Measurements from ENCODE around the gene CCM2L. TPM values are rescaled to one million over a fixed set of nuclear protein-coding genes. Genes with fewer than 3 reads are reported as not detected.

The CCM2L gene
- total RNA-seq, 2 donors from 2014 or later = 5.2 to 7.8 TPM

- Mint-ChIP-seq H3K9me3 (no peaks in the 10 kb centered on the region), H3K27ac (no peak overlapping the region), H3K27me3 (ENCODE audit: insufficient read depth) (peaks cover 27% of the 10 kb centered on the region), H3K36me3 (ENCODE audit: low read depth) (no peaks in the 10 kb centered on the region), H3K4me3 (no peak overlapping the region), H3K4me1 (peaks cover 24% of the 10 kb centered on the region)
- TF ChIP-seq CTCF (conservative IDR thresholded peaks at IDR 0.05) = no peak
- 62 to 80% methylated on average over 4 to 5 of the region's 5 CpGs for WGBS, 2 experiments (ENCODE audit: insufficient coverage in 1 of 2, insufficient read length in 1 of 2)
- H3K9me3 ChIP-seq (ENCODE audit: control insufficient read depth, low read length) = no peaks in the 10 kb centered on the region
- no peak for DNase-seq
- no peak overlapping the region for H3K27ac ChIP-seq (ENCODE audit: low read depth, low read length)
- H3K4me3 ChIP-seq (ENCODE audit: low read length) = no peak overlapping the region
- no peak overlapping the region for H3K9ac ChIP-seq (ENCODE audit: extremely low read depth, low read length, poor library complexity, severe bottlenecking)
- peaks cover 15% of the 10 kb centered on the region for H3K27me3 ChIP-seq (ENCODE audit: control insufficient read depth, insufficient read depth, low read length, poor library complexity, severe bottlenecking)
- peaks cover 2% of the 10 kb centered on the region for H3K4me1 ChIP-seq (ENCODE audit: control insufficient read depth, insufficient read depth, low read length)
- no peaks in the 10 kb centered on the region for H3K36me3 ChIP-seq (ENCODE audit: control insufficient read depth, insufficient read depth, low read length)
Observed at GRCh38 chr20:32012159-32012688, 2.0 kb downstream of the CCM2L start.

- H3K4me1 ChIP-seq (ENCODE audit: control insufficient read depth, insufficient read depth, low read length) = no peaks in the 10 kb centered on the region
- no peaks in the 10 kb centered on the region for H3K36me3 ChIP-seq (ENCODE audit: control insufficient read depth, insufficient read depth, low read length)
- no peak for DNase-seq
- Mint-ChIP-seq H3K36me3 (ENCODE audit: low read depth) (no peaks in the 10 kb centered on the region), H3K27ac (no peak overlapping the region), H3K9me3 (no peaks in the 10 kb centered on the region), H3K27me3 (ENCODE audit: insufficient read depth) (peaks cover 33% of the 10 kb centered on the region), H3K4me1 (peaks cover 18% of the 10 kb centered on the region), H3K4me3 (no peak overlapping the region)
- no peak overlapping the region for H3K27ac ChIP-seq (ENCODE audit: low read depth, low read length)
- TF ChIP-seq CTCF (conservative IDR thresholded peaks at IDR 0.05) = no peak
- H3K4me3 ChIP-seq (ENCODE audit: low read length) = no peak overlapping the region
- no peaks in the 10 kb centered on the region for H3K9me3 ChIP-seq (ENCODE audit: control insufficient read depth, low read length)
- H3K27me3 ChIP-seq (ENCODE audit: control insufficient read depth, insufficient read depth, low read length, poor library complexity, severe bottlenecking) = peaks cover 21% of the 10 kb centered on the region
- WGBS, 2 experiments (ENCODE audit: insufficient coverage in 1 of 2, insufficient read length in 1 of 2) = 88 to 89% methylated on average over 3 to 7 of the region's 7 CpGs
- H3K9ac ChIP-seq (ENCODE audit: extremely low read depth, low read length, poor library complexity, severe bottlenecking) = no peak overlapping the region
Observed at GRCh38 chr20:32013326-32013725, 3.1 kb downstream of the CCM2L start.

- no peak overlapping the region for H3K27ac Mint-ChIP-seq
- peaks cover 63% of the 10 kb centered on the region for H3K27me3 Mint-ChIP-seq (ENCODE audit: insufficient read depth)
- Histone ChIP-seq H3K27ac (ENCODE audit: low read depth, low read length) (no peak overlapping the region), H3K36me3 (ENCODE audit: control insufficient read depth, insufficient read depth, low read length) (no peaks in the 10 kb centered on the region), H3K9me3 (ENCODE audit: control insufficient read depth, low read length) (no peaks in the 10 kb centered on the region), H3K4me1 (ENCODE audit: control insufficient read depth, insufficient read depth, low read length) (no peaks in the 10 kb centered on the region), H3K9ac (ENCODE audit: extremely low read depth, low read length, poor library complexity, severe bottlenecking) (no peak overlapping the region), H3K4me3 (ENCODE audit: low read length) (peak overlapping the region; percentile 69), H3K27me3 (ENCODE audit: control insufficient read depth, insufficient read depth, low read length, poor library complexity, severe bottlenecking) (peaks cover 33% of the 10 kb centered on the region)
- H3K4me3 Mint-ChIP-seq = peak overlapping the region; percentile 78
- peak; percentile 77 for TF ChIP-seq CTCF (conservative IDR thresholded peaks at IDR 0.05)
- peak; percentile 97 for DNase-seq
- no peaks in the 10 kb centered on the region for H3K9me3 Mint-ChIP-seq
- H3K36me3 Mint-ChIP-seq (ENCODE audit: low read depth) = no peaks in the 10 kb centered on the region
- H3K4me1 Mint-ChIP-seq = peaks cover 9% of the 10 kb centered on the region
- WGBS, 2 experiments (ENCODE audit: insufficient coverage in 1 of 2, insufficient read length in 1 of 2) = 8 to 30% methylated on average over 4 to 21 of the region's 35 CpGs
Observed at GRCh38 chr20:32017711-32018251, 7.5 kb downstream of the CCM2L start.
